GM12875 (cell line): Measurements from ENCODE around the gene KCNA10.

Experiments
- H3K4me3 ChIP-seq: one replicate; pipeline ENCODE4 v1.5.1; 2011; ENCODE audit warnings: low read depth, low read length, control low read depth
- CTCF ChIP-seq: IDR thresholded peaks from 2 replicates; pipeline ENCODE4 v1.5.1; 2011; ENCODE audit warnings: low read depth, mild to moderate bottlenecking, control low read depth, inconsistent platforms, low read length, moderate library complexity, borderline replicate concordance; ENCODE audit not compliant: insufficient read depth

KCNA10 gene

GRCh38 chr1:110535985-110536384 lies 17.0 kb upstream of the KCNA10 start:
- no peak for TF ChIP-seq CTCF

GRCh38 chr1:110533230-110533629 lies 14.3 kb upstream of the KCNA10 start:
- TF ChIP-seq CTCF = no peak
- H3K4me3 ChIP-seq = no peak overlapping the region

More at GRCh38 chr1:110535985-110536384, 17.0 kb upstream of the KCNA10 start:
- H3K4me3 ChIP-seq = no peak overlapping the region

- no peak for TF ChIP-seq CTCF
- H3K4me3 ChIP-seq = no peak overlapping the region
Observed at GRCh38 chr1:110529011-110529410, 10.0 kb upstream of the KCNA10 start.

- no peak for TF ChIP-seq CTCF
- H3K4me3 ChIP-seq = no peak overlapping the region
Observed at GRCh38 chr1:110526201-110526780, 7.3 kb upstream of the KCNA10 start.

- H3K4me3 ChIP-seq = no peak overlapping the region
- TF ChIP-seq CTCF = no peak
Observed at GRCh38 chr1:110525249-110525595, 6.2 kb upstream of the KCNA10 start.

- TF ChIP-seq CTCF = peak; percentile 90
- no peak overlapping the region for H3K4me3 ChIP-seq
Observed at GRCh38 chr1:110524311-110525248, 5.6 kb upstream of the KCNA10 start.

GRCh38 chr1:110523011-110523410 lies 4.0 kb upstream of the KCNA10 start:
- H3K4me3 ChIP-seq = no peak overlapping the region
- no peak for TF ChIP-seq CTCF
